ENCODE data around the gene CACNB3.
"Not testable (repeated sequence)": the region's sequence is repeated elsewhere in the genome, so short reads cannot be mapped to it uniquely, and the experiment has no call there.

CACNB3 gene

GRCh38 chr12:48854932-48855331 is 36.6 kb downstream of the CACNB3 start:
- not testable (repeated sequence) for DNase-seq (ENCODE audit: low read depth, low spot score)

- DNase-seq (ENCODE audit: low read depth, low spot score): no peak
Measured at GRCh38 chr12:48856379-48856778, 38.1 kb downstream of the CACNB3 start.

GRCh38 chr12:48857278-48857994 is 39.1 kb downstream of the CACNB3 start:
- no peak for DNase-seq (ENCODE audit: low read depth, low spot score)

DNA sequence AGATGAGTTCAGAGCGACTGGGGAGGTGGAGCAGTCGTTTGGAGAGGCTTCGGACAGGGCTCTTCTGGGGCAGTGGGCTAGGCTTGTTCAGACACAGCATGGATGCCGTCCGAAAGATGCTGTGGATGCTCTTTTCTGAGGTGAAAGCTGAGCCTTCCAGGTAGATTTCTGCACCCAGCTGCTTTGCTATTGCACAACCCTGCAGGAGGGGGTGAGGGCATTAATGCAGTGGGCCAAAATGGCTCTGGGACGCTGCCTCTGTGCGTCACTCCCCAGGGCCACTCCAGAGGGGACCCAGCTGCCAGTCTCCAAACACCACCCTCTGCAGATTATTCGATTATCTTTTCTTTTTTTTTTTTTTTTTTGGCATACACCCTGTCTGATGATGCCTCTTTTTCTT is 39.7 kb downstream of the CACNB3 start:
- DNase-seq (ENCODE audit: low read depth, low spot score): no peak

GRCh38 chr12:48859607-48860006 is 41.3 kb downstream of the CACNB3 start:
- DNase-seq (ENCODE audit: low read depth, low spot score): no peak

- not testable (repeated sequence) for DNase-seq (ENCODE audit: low read depth, low spot score)
Measured at GRCh38 chr12:48860236-48860635, 41.9 kb downstream of the CACNB3 start.

GRCh38 chr12:48861111-48861510 is 42.8 kb downstream of the CACNB3 start:
- DNase-seq (ENCODE audit: low read depth, low spot score): no peak

- DNase-seq (ENCODE audit: low read depth, low spot score): no peak
Measured at GRCh38 chr12:48862760-48863159, 44.5 kb downstream of the CACNB3 start.

GRCh38 chr12:48863291-48863690 is 45.0 kb downstream of the CACNB3 start:
- DNase-seq (ENCODE audit: low read depth, low spot score): no peak

- DNase-seq (ENCODE audit: low read depth, low spot score): peak; percentile 97
Measured at GRCh38 chr12:48865281-48866051, 47.2 kb downstream of the CACNB3 start, which contains the start of gene RND1. TSS of gene RND1 (minus strand) at chr12:48865870. CDS start at chr12:48865767, 103 bp downstream.

DNA sequence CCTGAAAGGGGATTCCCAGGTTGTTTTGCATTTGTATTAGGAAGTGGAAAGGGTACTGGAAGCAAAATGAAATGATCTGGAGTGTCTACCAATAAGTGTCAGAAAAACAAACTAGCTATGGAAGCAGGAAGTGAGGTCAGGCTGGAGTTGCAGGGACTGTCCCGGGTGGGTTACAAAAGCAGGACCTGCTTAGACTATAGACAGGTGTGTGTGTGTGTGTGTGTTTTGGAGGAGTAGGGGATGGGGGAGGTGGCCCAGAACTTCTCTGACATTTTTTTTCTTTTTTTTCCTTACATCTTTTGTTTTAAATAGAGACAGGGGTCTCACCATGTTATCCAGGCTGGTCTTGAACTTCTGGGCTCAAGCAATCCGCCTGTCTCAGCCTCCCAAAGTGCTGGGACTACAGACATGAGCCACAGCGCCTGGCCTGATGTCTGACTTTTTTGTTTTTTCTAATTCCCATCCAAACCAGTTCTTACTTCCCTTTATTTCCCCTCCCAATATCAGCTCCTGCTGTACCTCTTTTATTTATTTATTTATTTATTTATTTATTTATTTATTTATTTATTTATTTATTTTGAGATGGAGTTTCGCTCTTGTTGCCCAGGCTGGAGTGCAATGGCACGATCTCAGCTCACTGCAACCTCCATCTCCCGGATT is 47.9 kb downstream of the CACNB3 start:
- DNase-seq (ENCODE audit: low read depth, low spot score): no peak

DNA sequence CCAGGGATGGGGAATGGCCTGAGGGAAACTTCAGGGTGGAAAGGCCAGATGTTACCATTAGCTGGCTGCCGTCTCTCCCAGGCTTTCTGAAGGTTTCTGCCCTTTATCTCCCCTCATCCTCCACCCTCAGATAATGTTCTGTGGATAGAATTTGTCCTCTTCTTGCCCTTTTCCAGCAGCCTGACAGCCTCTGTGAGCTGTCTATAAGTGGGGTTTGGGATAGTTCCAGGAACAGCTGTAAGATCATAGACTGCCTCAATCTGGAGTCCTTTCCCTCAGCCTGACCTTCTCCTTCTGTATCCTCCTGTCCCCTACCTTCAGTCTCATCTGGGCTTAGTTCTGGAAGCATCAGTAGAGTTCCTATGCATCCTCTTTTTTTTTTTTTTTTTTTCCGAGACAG is 50.2 kb downstream of the CACNB3 start:
- no peak for DNase-seq (ENCODE audit: low read depth, low spot score)

DNA sequence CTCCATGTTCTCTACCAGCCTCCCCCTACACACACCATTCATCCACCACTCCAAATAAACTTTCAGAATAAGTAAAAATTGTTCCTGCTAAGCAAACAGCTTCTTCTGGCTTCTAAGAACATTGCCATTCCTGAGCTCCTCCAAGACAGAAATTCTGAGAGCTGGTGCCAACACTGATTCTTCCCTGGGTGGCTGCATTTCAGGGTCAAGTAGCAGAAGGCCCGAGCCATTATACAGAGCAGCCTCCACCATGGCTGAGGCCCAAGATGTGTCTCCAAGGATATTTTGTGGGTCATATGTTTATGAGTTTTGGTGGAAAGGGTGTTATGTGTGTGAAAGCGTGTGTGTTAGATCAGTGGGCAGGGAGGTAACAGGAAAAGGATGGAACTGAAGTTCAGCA is 50.9 kb downstream of the CACNB3 start:
- DNase-seq (ENCODE audit: low read depth, low spot score): no peak

DNA sequence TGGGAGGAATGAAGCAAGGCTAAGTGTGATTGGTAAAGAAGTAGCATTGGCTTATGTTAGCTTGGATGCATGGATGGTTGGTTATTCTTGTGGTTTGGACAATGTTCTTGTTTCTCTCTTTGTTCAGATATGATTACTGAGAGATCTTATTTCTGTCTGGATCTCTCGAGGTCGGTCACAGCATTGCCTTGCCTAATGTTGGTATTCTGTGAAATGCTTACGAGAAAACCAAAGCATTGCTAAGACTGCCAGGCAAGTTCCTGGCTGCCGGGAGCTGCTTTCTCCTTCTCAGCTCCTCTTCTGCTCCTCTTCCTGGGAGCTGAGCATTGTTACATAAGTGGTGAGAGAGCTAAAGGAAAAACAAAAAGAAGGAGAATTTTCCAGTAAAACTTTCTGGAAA is 54.8 kb downstream of the CACNB3 start:
- DNase-seq (ENCODE audit: low read depth, low spot score): no peak

DNA sequence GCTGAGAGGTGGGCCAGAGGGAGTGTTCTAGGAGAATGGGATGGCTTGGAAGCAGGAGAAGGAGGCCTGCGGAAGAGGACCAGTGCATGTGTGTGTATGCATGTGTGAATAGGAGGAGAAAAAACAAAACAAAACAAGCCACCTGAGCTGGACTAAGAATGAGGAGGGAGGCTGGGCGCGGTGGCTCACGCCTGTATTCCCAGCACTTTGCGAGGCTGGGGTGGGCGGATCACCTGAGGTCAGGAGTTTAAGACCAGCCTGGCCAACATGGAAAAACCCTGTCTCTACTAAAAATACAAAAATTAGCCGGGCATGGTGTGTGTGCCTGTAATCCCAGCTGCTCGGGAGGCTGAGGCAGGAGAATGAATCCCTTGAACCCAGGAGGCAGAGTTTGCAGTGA is 55.2 kb downstream of the CACNB3 start:
- DNase-seq (ENCODE audit: low read depth, low spot score): not testable (repeated sequence)

GRCh38 chr12:48875944-48876515 is 57.7 kb downstream of the CACNB3 start:
- no peak for DNase-seq (ENCODE audit: low read depth, low spot score)
